Measurements from ENCODE around the gene CRIP1. TPM values are rescaled to one million over a fixed set of nuclear protein-coding genes. Genes with fewer than 3 reads are reported as not detected.
A peak's percentile ranks its signal among the peaks of the same experiment; 100 is the strongest.

Gene CRIP1
- total RNA-seq, 1 donor from 2014 or later, result 5.1 TPM

DNA sequence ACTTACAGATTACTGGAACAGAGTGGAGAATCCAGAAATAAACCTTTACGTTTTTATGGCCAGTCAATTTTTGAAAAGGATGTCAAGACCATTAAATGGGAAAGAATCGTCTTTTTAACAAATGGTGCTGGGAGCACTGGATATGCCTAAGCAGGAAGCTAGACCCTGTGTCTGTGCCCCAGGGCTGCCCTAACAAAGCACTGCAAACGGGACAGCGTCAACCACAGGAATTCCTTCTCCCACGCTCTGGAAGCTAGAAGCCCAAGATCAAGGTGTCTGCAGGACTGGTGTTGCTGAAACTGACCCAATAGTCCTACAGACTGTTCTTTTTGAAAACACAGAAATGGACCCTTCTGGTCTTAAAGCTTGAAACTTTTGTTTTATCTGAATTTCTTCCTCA lies 30.4 kb downstream of the CRIP1 start:
- H3K4me3 Mint-ChIP-seq (ENCODE audit: low read depth), result no peak overlapping the region
- no peak overlapping the region for H3K27ac Mint-ChIP-seq
- no peaks in the 10 kb centered on the region for H3K36me3 Mint-ChIP-seq (ENCODE audit: insufficient read depth)
- DNase-seq (ENCODE audit: low spot score, unreplicated experiment), result no peak
- H3K27me3 Mint-ChIP-seq, result peaks cover 56% of the 10 kb centered on the region
- H3K9me3 Mint-ChIP-seq (ENCODE audit: low read depth), result peaks cover 9% of the 10 kb centered on the region
- H3K4me1 Mint-ChIP-seq (ENCODE audit: low read depth), result no peaks in the 10 kb centered on the region
- TF ChIP-seq, protein P1, sequence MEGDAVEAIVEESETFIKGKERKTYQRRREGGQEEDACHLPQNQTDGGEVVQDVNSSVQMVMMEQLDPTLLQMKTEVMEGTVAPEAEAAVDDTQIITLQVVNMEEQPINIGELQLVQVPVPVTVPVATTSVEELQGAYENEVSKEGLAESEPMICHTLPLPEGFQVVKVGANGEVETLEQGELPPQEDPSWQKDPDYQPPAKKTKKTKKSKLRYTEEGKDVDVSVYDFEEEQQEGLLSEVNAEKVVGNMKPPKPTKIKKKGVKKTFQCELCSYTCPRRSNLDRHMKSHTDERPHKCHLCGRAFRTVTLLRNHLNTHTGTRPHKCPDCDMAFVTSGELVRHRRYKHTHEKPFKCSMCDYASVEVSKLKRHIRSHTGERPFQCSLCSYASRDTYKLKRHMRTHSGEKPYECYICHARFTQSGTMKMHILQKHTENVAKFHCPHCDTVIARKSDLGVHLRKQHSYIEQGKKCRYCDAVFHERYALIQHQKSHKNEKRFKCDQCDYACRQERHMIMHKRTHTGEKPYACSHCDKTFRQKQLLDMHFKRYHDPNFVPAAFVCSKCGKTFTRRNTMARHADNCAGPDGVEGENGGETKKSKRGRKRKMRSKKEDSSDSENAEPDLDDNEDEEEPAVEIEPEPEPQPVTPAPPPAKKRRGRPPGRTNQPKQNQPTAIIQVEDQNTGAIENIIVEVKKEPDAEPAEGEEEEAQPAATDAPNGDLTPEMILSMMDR (IDR thresholded peaks at IDR 0.05; ENCODE audit: unreplicated experiment), result no peak

DNA sequence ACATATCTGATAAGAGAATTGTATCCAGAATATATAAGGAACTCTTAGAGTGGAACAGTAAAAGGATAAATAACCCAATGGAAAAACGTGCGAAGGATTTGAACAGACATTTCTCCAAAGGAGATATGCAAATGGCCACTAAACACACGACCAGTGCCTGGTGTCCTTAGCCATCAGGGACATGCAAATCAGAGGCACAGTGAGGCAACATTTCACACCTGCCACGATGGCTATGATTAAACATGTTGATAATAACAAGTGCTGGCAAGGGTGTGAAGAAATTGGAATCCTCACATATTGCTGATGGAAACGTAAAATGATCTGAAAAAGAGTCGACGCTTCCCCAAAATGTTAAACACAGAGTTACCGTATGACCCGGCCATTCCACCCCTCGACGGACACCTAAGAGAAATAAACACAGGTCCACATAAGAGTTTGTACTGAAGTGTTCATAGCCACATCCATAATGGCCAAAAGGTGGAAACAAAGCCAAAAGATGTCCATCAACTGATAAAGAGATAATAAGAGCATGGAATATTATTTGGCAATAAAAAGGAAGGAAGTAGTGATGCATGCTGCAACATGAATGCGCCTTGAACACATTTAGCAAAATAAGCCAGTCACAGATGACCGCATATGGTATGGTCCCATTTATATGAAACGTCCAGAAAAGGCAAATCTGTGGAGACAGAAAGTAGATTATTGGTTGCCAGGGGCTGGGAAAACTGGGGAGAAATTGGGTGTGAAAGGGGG lies 33.4 kb downstream of the CRIP1 start:
- Mint-ChIP-seq H3K27me3 (peaks cover 66% of the 10 kb centered on the region), H3K9me3 (ENCODE audit: low read depth) (peaks cover 9% of the 10 kb centered on the region)
- TF ChIP-seq, protein P1 (IDR thresholded peaks at IDR 0.05; ENCODE audit: unreplicated experiment), result no peak

DNA sequence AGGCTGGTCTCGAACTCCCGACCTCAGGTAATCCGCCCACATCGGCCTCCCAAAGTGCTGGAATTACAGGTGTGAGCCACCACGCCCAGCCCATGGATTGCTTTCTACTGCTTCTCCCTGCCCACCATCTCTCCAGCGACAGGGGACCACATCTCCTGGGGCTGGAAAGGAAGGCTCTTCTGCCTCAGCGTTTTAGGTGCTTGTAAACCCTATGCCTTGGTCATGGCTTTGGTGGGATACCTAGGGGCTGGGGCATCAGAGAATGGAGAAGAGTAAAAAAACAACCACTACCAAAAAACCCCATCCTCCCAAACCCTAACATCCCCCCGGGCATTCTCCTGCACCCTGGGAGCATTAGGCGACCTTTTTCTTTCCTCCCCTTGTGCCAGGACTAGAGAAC lies 38.6 kb downstream of the CRIP1 start:
- TF ChIP-seq, protein P1 (IDR thresholded peaks at IDR 0.05; ENCODE audit: unreplicated experiment), result no peak
- Mint-ChIP-seq H3K4me1 (ENCODE audit: low read depth) (no peaks in the 10 kb centered on the region), H3K27ac (no peak overlapping the region), H3K9me3 (ENCODE audit: low read depth) (no peaks in the 10 kb centered on the region), H3K27me3 (peaks cover 36% of the 10 kb centered on the region), H3K4me3 (ENCODE audit: low read depth) (peak overlapping the region; percentile 62), H3K36me3 (ENCODE audit: insufficient read depth) (no peaks in the 10 kb centered on the region)
- no peak for DNase-seq (ENCODE audit: low spot score, unreplicated experiment)

More for the DNA sequence above, 33.4 kb downstream of the CRIP1 start:
- no peak overlapping the region for H3K27ac Mint-ChIP-seq
- H3K4me1 Mint-ChIP-seq (ENCODE audit: low read depth), result no peaks in the 10 kb centered on the region
- no peaks in the 10 kb centered on the region for H3K36me3 Mint-ChIP-seq (ENCODE audit: insufficient read depth)
- no peak overlapping the region for H3K4me3 Mint-ChIP-seq (ENCODE audit: low read depth)
- DNase-seq (ENCODE audit: low spot score, unreplicated experiment), result no peak

DNA sequence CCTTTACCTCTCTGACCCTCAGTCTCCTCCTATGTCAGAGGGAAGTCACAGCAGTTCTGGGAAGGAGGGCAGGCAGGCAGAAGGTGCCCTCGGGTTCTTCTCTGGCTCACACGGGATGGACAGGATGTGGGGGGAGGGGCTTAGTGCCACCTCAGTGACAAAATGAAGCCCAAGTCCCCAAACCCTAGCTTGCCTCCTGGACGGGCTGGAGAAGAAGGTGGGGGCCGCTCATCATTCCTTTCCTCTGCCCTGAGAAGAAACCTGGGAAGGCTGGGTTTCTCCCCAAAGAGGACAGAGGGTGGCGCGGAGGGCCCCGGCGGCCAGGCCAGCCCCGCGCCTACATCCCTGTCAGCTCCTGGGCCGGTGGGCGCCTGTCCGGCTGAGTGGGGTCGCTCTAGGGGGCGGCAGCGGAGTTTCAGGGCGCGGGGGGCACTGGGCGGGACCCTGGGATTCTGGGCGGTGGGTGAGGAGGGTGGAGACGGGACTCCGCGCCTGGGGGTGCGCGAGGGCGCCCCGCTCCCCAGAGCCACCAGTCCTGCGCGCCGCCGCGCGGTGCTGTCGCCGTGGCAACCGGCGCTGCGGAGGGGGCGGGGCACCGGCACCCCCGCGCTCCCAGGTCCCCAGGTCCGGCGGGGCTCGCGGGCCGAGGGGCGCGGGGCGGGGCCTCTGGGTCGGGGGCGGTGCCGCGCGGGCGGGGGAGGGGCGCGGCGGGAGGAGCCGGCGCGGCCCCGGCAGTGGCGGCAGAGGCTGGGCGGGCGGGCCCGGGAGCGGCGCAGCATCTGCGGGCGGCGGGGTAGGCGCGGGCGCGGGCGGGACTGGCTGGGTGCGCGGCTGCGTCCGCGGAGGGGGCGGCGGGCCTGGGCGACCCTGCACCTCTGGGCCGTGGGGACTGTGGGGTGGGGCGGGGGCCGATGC lies 39.4 kb downstream of the CRIP1 start, which contains the start of gene TMEM121:
TSS of gene TMEM121 (plus strand) at position 723 of the 915 bp plus-strand sequence. CDS start 2,252 bp downstream, outside the sequence.
- peak within 1 kb of the TSS; percentile 62 for H3K4me3 Mint-ChIP-seq (ENCODE audit: low read depth)
- H3K27ac Mint-ChIP-seq, result peak within 1 kb of the TSS; percentile 62
- peak; percentile 39 for DNase-seq (ENCODE audit: low spot score, unreplicated experiment)
- H3K27me3 Mint-ChIP-seq, result peaks cover 34% of the 10 kb centered on the region
- TF ChIP-seq, protein P1 (IDR thresholded peaks at IDR 0.05; ENCODE audit: unreplicated experiment), result no peak
- H3K9me3 Mint-ChIP-seq (ENCODE audit: low read depth), result no peaks in the 10 kb centered on the region
- H3K36me3 Mint-ChIP-seq (ENCODE audit: insufficient read depth), result no peaks in the 10 kb centered on the region
- no peaks in the 10 kb centered on the region for H3K4me1 Mint-ChIP-seq (ENCODE audit: low read depth)

DNA sequence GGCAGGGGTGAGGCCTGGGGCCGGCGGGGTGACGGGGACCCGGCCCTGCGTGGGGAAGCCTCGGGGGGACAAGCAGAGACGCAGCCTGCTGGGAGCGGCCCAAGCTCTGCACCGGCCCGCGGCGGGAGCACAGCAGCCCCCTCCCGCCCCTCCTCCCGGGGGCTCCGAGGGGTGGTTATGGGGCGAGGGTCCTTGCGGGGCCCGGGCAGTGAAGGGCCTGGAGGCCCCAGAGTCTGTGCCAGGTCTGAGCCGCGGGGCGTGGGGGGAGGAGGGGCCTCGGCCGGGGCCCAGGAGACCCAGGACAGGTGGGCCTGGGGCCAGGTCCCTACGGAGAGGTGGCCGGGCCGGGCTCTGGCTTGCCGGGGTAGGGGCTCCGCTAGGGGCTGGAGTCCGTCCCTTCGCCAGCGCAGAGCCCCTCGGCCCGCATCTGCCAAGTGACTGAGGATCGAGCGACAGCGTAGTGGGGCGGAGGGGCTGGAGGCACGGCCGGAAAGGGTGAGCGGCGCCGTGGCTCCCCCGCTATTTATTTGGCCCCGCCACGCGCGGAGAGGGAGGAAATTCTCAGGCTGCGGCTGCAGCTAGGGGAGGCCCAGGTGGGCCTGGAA lies 40.2 kb downstream of the CRIP1 start:
- Mint-ChIP-seq H3K4me3 (ENCODE audit: low read depth) (peak overlapping the region; percentile 61), H3K27me3 (peaks cover 31% of the 10 kb centered on the region), H3K27ac (peak overlapping the region; percentile 62), H3K9me3 (ENCODE audit: low read depth) (no peaks in the 10 kb centered on the region), H3K36me3 (ENCODE audit: insufficient read depth) (no peaks in the 10 kb centered on the region), H3K4me1 (ENCODE audit: low read depth) (no peaks in the 10 kb centered on the region)
- TF ChIP-seq, protein P1 (IDR thresholded peaks at IDR 0.05; ENCODE audit: unreplicated experiment), result no peak
- no peak for DNase-seq (ENCODE audit: low spot score, unreplicated experiment)

Data from progenitor cell of endocrine pancreas (in vitro differentiated cells).